Measurements from ENCODE around the gene ALLC. TPM values are rescaled to one million over a fixed set of nuclear protein-coding genes. Genes with fewer than 3 reads are reported as not detected.

Gene ALLC
- total and polyA plus RNA-seq, 10 of the 15 experiments (the other 5 are each of a cell fraction or from before 2014, with no cell fraction given) = 0.05 TPM; not detected in 9

DNA sequence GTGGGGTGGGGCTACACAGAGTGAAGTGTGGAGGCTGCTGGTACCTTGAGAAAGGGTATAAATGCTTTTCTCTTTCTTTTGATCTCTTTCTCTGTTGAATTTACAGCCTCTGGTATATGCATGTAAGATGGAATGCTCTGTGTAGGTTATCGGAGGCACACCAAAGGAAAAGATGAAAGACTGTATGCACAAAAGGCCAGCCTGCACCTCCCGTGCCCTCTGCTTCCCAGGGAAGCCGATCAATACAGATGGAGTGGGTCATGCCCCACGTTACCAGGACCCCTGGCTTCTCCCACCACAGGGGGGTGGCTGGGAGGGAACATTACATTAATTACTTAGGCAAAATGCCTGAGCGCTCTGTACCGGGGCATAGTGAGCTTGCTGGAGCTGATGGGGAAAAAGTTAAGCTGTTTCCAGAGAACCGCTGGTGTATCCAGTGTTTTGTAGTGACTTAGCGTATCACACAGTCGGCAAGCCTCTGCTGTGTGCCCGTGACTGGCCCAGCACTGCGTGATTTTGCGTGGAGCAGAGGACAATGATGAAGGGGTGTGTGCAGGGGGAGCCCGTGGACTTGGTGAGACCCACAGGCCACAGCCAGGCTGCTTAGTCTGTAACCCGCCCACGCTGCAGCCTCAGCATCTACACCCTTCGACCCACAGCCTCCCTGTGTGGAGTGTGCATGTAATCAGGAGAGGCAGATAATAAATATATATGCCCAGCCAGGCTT lies 8.0 kb downstream of the ALLC start (continued):
- no peak for TF ChIP-seq CTCF (IDR thresholded peaks at IDR 0.05 in 2 of 3, conservative IDR thresholded peaks at IDR 0.05 in 1 of 3; ENCODE audit: control insufficient read depth in 2 of 3, extremely low read depth in 1 of 3, insufficient read depth in 1 of 3, low read depth in 3 of 3, low read length in 3 of 3)
- TF ChIP-seq, protein P1, sequence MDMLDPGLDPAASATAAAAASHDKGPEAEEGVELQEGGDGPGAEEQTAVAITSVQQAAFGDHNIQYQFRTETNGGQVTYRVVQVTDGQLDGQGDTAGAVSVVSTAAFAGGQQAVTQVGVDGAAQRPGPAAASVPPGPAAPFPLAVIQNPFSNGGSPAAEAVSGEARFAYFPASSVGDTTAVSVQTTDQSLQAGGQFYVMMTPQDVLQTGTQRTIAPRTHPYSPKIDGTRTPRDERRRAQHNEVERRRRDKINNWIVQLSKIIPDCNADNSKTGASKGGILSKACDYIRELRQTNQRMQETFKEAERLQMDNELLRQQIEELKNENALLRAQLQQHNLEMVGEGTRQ (IDR thresholded peaks at IDR 0.05; ENCODE audit: borderline replicate concordance, low read depth, low read length) = no peak
- no peak for TF ChIP-seq ZZZ3 (IDR thresholded peaks at IDR 0.05; ENCODE audit: control insufficient read depth, insufficient read length, low read depth)

DNA sequence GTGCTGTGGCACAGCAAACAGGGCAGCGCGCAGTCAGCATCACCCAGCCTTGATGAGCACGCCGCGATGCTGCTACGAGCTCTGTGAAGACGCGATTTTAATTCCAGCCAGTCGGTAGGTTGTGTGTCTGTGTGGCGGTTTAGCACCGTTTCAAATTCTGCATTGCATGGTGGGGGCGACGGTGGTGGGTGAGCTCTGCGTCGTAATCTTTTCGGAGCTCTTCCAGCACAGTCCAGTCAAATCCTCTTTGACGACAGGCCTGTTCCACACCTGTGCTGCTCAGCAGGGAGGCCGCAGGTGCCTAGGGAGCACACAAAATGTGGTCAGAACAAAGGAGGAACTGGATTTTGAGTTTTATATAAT lies 8.6 kb downstream of the ALLC start:
- FAIRE-seq (no peak), DNase-seq (ENCODE audit: low read depth, low spot score) (no peak), ATAC-seq (no peak)
- Histone ChIP-seq H3K79me2 (ENCODE audit: control insufficient read depth, insufficient read depth, low read length) (no peaks in the 10 kb centered on the region), H3K9ac (ENCODE audit: control insufficient read depth, insufficient read depth, low read length) (no peak overlapping the region), H4K20me1 (ENCODE audit: control insufficient read depth, insufficient read depth) (no peaks in the 10 kb centered on the region), H3K9me3 (replicated peaks; ENCODE audit: control insufficient read depth, insufficient read depth, low read length) (no peaks in the 10 kb centered on the region), H3K4me2 (ENCODE audit: control insufficient read depth, insufficient read depth) (no peak overlapping the region), H3K36me3 (ENCODE audit: control insufficient read depth in 2 of 2, insufficient read depth in 2 of 2, low read length in 1 of 2) (no peaks in the 10 kb centered on the region), H3K4me3 (no peak overlapping the region), H3K27me3 (replicated peaks in 1 of 2; ENCODE audit: control insufficient read depth in 2 of 2, insufficient read depth in 2 of 2, low read length in 1 of 2) (no peaks in the 10 kb centered on the region), H3K27ac (ENCODE audit: control insufficient read depth, insufficient read depth) (no peak overlapping the region), H2AFZ (ENCODE audit: control insufficient read depth, low read depth, low read length) (no peak overlapping the region), H3K4me1 (ENCODE audit: control insufficient read depth, insufficient read depth, low read length) (peaks cover 6% of the 10 kb centered on the region)
- ChIA-PET CTCF (interaction anchor here (0.7 kb wide), 1 partner anchor 15 kb away, joined by 3 read pairs; no protein-coding TSS in a partner anchor), RAD21 (ENCODE audit: unreplicated experiment) (no interaction called here), POLR2A (no interaction called here), SMC1A (ENCODE audit: uncharacterized antibody, unreplicated experiment) (interaction anchor here (1.5 kb wide), 1 partner anchor 15 kb away, joined by 5 read pairs; no protein-coding TSS in a partner anchor)
- WGBS (ENCODE audit: insufficient coverage, insufficient replicate concordance, low lambda C conversion rate, missing lambda C conversion rate) = 96% methylated on average over 18 of the region's 18 CpGs
- no TSS peak for BruUV-seq (replicated peaks)
- in situ Hi-C loops (cut with MboI) = no loop called here
- intact Hi-C loops (cut with micrococcal nuclease; ENCODE audit: unreplicated experiment) = no loop called here
- TF ChIP-seq, protein P2, sequence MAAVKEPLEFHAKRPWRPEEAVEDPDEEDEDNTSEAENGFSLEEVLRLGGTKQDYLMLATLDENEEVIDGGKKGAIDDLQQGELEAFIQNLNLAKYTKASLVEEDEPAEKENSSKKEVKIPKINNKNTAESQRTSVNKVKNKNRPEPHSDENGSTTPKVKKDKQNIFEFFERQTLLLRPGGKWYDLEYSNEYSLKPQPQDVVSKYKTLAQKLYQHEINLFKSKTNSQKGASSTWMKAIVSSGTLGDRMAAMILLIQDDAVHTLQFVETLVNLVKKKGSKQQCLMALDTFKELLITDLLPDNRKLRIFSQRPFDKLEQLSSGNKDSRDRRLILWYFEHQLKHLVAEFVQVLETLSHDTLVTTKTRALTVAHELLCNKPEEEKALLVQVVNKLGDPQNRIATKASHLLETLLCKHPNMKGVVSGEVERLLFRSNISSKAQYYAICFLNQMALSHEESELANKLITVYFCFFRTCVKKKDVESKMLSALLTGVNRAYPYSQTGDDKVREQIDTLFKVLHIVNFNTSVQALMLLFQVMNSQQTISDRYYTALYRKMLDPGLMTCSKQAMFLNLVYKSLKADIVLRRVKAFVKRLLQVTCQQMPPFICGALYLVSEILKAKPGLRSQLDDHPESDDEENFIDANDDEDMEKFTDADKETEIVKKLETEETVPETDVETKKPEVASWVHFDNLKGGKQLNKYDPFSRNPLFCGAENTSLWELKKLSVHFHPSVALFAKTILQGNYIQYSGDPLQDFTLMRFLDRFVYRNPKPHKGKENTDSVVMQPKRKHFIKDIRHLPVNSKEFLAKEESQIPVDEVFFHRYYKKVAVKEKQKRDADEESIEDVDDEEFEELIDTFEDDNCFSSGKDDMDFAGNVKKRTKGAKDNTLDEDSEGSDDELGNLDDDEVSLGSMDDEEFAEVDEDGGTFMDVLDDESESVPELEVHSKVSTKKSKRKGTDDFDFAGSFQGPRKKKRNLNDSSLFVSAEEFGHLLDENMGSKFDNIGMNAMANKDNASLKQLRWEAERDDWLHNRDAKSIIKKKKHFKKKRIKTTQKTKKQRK (IDR thresholded peaks at IDR 0.05; ENCODE audit: low read depth, low read length) = no peak
- TF ChIP-seq DPF2 (IDR thresholded peaks at IDR 0.05) (no peak), MXI1 (IDR thresholded peaks at IDR 0.05; ENCODE audit: low read depth, low read length) (no peak), PAX8 (IDR thresholded peaks at IDR 0.05) (no peak), CHD4 (IDR thresholded peaks at IDR 0.05) (no peak), NKRF (conservative IDR thresholded peaks at IDR 0.05) (no peak), RB1 (IDR thresholded peaks at IDR 0.05; ENCODE audit: borderline replicate concordance) (no peak), SMAD5 (IDR thresholded peaks at IDR 0.05; ENCODE audit: low read depth) (no peak)
- TF ChIP-seq, protein P3, sequence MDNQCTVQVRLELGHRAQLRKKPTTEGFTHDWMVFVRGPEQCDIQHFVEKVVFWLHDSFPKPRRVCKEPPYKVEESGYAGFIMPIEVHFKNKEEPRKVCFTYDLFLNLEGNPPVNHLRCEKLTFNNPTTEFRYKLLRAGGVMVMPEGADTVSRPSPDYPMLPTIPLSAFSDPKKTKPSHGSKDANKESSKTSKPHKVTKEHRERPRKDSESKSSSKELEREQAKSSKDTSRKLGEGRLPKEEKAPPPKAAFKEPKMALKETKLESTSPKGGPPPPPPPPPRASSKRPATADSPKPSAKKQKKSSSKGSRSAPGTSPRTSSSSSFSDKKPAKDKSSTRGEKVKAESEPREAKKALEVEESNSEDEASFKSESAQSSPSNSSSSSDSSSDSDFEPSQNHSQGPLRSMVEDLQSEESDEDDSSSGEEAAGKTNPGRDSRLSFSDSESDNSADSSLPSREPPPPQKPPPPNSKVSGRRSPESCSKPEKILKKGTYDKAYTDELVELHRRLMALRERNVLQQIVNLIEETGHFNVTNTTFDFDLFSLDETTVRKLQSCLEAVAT (IDR thresholded peaks at IDR 0.05) = no peak

Measured in GM12878 (cell line).